GM23338 (cell line): ENCODE results near the gene SEMA4D. TPM values are rescaled to one million over a fixed set of nuclear protein-coding genes. Genes with fewer than 3 reads are reported as not detected.

Source experiments
- ATAC-seq: fragments of 200-7000 bp; cut with Tn5 transposase; 3 replicates; pipeline ENCODE4 v1.9.1; 2020
- DNase-seq: peaks from one replicate; pipeline ENCODE4 v3.0.0-alpha.2; 2015; ENCODE audit warnings: low spot score
- H2AFZ ChIP-seq: fragments of 200-600 bp; sonication (generic); 2 replicates; pipeline ENCODE4 v1.8.0; 2016; ENCODE audit warnings: antibody characterized with exemption, mild to moderate bottlenecking, moderate library complexity
- H3F3A ChIP-seq: fragments of 200-600 bp; sonication (generic); replicated peaks from 2 replicates; pipeline ENCODE4 v1.8.0; 2017; ENCODE audit warnings: antibody characterized with exemption, mixed run types, low read depth
- H3K27ac ChIP-seq: fragments of 200-600 bp; sonication (generic); 2 replicates; pipeline ENCODE4 v1.6.1; 2016; ENCODE audit warnings: low read depth
- H3K27me3 ChIP-seq: fragments of 200-600 bp; sonication (generic); 2 replicates; pipeline ENCODE4 v1.8.0; 2016; ENCODE audit warnings: mild to moderate bottlenecking, mixed run types, moderate library complexity; ENCODE audit not compliant: insufficient read depth
- H3K36me3 ChIP-seq: fragments of 200-600 bp; sonication (generic); 2 replicates; pipeline ENCODE4 v1.8.0; 2016; ENCODE audit warnings: mild to moderate bottlenecking; ENCODE audit not compliant: insufficient read depth
- H3K4me1 ChIP-seq: fragments of 200-600 bp; sonication (generic); 2 replicates; pipeline ENCODE4 v1.8.0; 2016; ENCODE audit warnings: mild to moderate bottlenecking, moderate library complexity; ENCODE audit not compliant: insufficient read depth
- H3K4me2 ChIP-seq: fragments of 200-600 bp; sonication (generic); 2 replicates; pipeline ENCODE4 v1.7.1; 2017; ENCODE audit warnings: mixed run types
- H3K4me3 ChIP-seq: fragments of 200-600 bp; sonication (generic); 2 replicates; pipeline ENCODE4 v1.6.1; 2016; ENCODE audit warnings: mixed run types
- H3K79me2 ChIP-seq: fragments of 200-600 bp; sonication (generic); replicated peaks from 2 replicates; pipeline ENCODE4 v1.8.0; 2017; ENCODE audit warnings: mild to moderate bottlenecking; ENCODE audit not compliant: insufficient read depth
- H3K9me2 ChIP-seq: fragments of 200-600 bp; sonication (generic); 2 replicates; pipeline ENCODE4 v1.8.0; 2017; ENCODE audit not compliant: insufficient read depth
- H4K20me1 ChIP-seq: fragments of 200-600 bp; sonication (generic); replicated peaks from 2 replicates; pipeline ENCODE4 v1.8.0; 2017; ENCODE audit warnings: mild to moderate bottlenecking; ENCODE audit not compliant: insufficient read depth
- H3K27ac Mint-ChIP-seq: 2 replicates; pipeline ENCODE4 v1.8.0; 2020; ENCODE audit warnings: inconsistent platforms, mild to moderate bottlenecking, moderate library complexity, mixed read lengths
- H3K27me3 Mint-ChIP-seq: 3 replicates; pipeline ENCODE4 v1.8.0; 2022; ENCODE audit warnings: low read depth, mild to moderate bottlenecking, moderate library complexity, mixed read lengths, inconsistent platforms; ENCODE audit not compliant: insufficient read depth, poor library complexity
- H3K36me3 Mint-ChIP-seq: 3 replicates; pipeline ENCODE4 v1.8.0; 2021; ENCODE audit warnings: low read depth, mild to moderate bottlenecking, inconsistent platforms, moderate library complexity, mixed read lengths
- H3K4me1 Mint-ChIP-seq: 3 replicates; pipeline ENCODE4 v1.8.0; 2020; ENCODE audit warnings: mild to moderate bottlenecking, inconsistent platforms, mixed read lengths
- H3K4me3 Mint-ChIP-seq: 3 replicates; pipeline ENCODE4 v1.8.0; 2021; ENCODE audit warnings: moderate library complexity, mild to moderate bottlenecking, inconsistent platforms, mixed read lengths
- H3K9me3 Mint-ChIP-seq: 3 replicates; pipeline ENCODE4 v1.8.0; 2020; ENCODE audit warnings: moderate library complexity, mild to moderate bottlenecking, inconsistent platforms, mixed read lengths
- CREB1 ChIP-seq: fragments of 250-450 bp; sonication (Bioruptor Pico); IDR thresholded peaks from 2 replicates; pipeline ENCODE4 v1.5.0; 2020; ENCODE audit warnings: low read depth, mild to moderate bottlenecking, moderate library complexity
- EZH2 ChIP-seq: fragments of 200-600 bp; sonication (generic); IDR thresholded peaks from one replicate; pipeline ENCODE4 v1.8.0; 2017; ENCODE audit warnings: antibody characterized with exemption, mild to moderate bottlenecking, low read depth; ENCODE audit not compliant: unreplicated experiment
- EZH2phosphoT487 ChIP-seq: fragments of 200-600 bp; sonication (generic); IDR thresholded peaks from one replicate; pipeline ENCODE4 v1.8.1; 2018; ENCODE audit warnings: antibody characterized with exemption; ENCODE audit not compliant: unreplicated experiment
- JUNB ChIP-seq: IDR thresholded peaks from one replicate; pipeline ENCODE4 v1.6.1; 2016; ENCODE audit warnings: antibody characterized with exemption; ENCODE audit not compliant: unreplicated experiment
- POLR2AphosphoS5 ChIP-seq: IDR thresholded peaks from 2 replicates; pipeline ENCODE4 v1.6.1; 2016; ENCODE audit warnings: antibody characterized with exemption, low read depth
- STAT1 ChIP-seq: IDR thresholded peaks from one replicate; pipeline ENCODE4 v1.6.1; 2016; ENCODE audit warnings: antibody characterized with exemption; ENCODE audit not compliant: unreplicated experiment
- ZNF331 ChIP-seq: fragments of 250-450 bp; sonication (Bioruptor Pico); IDR thresholded peaks from 2 replicates; pipeline ENCODE4 v1.5.0; 2020; ENCODE audit warnings: low read depth, mild to moderate bottlenecking, moderate library complexity
- polyA plus RNA-seq: library from polyadenylated mRNA; unstranded; fragments of >200 nt; fragmentation: Nextera tagmentation; extraction: Ambion mirVana; gene quantifications from 2 replicates; pipeline ENCODE4 v1.2.1, GENCODE V29; 2016
- total RNA-seq: library from RNA; depleted of rRNA; stranded (reverse); fragments of >200 nt; shearing (Covaris generic); gene quantifications from 2 replicates; pipeline ENCODE4 v1.2.3, GENCODE V29; 2014
- TF ChIP-seq, protein P1 (sequence below): IDR thresholded peaks from one replicate; pipeline ENCODE4 v1.6.1; 2018; ENCODE audit warnings: antibody characterized with exemption; ENCODE audit not compliant: unreplicated experiment
- TF ChIP-seq, protein P2 (sequence below): fragments of 250-450 bp; sonication (Bioruptor Pico); IDR thresholded peaks from 2 replicates; pipeline ENCODE4 v1.5.0; 2020; ENCODE audit warnings: mild to moderate bottlenecking, moderate library complexity
- TF ChIP-seq, protein P3 (sequence below): IDR thresholded peaks from 2 replicates; pipeline ENCODE4 v1.6.1; 2016; ENCODE audit warnings: antibody characterized with exemption

Gene SEMA4D
- total and polyA plus RNA-seq, 2 experiments from 2014 or later = 19.3 to 63.0 TPM

- TF ChIP-seq, protein P1, sequence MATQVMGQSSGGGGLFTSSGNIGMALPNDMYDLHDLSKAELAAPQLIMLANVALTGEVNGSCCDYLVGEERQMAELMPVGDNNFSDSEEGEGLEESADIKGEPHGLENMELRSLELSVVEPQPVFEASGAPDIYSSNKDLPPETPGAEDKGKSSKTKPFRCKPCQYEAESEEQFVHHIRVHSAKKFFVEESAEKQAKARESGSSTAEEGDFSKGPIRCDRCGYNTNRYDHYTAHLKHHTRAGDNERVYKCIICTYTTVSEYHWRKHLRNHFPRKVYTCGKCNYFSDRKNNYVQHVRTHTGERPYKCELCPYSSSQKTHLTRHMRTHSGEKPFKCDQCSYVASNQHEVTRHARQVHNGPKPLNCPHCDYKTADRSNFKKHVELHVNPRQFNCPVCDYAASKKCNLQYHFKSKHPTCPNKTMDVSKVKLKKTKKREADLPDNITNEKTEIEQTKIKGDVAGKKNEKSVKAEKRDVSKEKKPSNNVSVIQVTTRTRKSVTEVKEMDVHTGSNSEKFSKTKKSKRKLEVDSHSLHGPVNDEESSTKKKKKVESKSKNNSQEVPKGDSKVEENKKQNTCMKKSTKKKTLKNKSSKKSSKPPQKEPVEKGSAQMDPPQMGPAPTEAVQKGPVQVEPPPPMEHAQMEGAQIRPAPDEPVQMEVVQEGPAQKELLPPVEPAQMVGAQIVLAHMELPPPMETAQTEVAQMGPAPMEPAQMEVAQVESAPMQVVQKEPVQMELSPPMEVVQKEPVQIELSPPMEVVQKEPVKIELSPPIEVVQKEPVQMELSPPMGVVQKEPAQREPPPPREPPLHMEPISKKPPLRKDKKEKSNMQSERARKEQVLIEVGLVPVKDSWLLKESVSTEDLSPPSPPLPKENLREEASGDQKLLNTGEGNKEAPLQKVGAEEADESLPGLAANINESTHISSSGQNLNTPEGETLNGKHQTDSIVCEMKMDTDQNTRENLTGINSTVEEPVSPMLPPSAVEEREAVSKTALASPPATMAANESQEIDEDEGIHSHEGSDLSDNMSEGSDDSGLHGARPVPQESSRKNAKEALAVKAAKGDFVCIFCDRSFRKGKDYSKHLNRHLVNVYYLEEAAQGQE = no peak
- no peak for TF ChIP-seq EZH2phosphoT487
Observed at GRCh38 chr9:89365532-89365912, 132.4 kb downstream of the SEMA4D start (continued).

DNA sequence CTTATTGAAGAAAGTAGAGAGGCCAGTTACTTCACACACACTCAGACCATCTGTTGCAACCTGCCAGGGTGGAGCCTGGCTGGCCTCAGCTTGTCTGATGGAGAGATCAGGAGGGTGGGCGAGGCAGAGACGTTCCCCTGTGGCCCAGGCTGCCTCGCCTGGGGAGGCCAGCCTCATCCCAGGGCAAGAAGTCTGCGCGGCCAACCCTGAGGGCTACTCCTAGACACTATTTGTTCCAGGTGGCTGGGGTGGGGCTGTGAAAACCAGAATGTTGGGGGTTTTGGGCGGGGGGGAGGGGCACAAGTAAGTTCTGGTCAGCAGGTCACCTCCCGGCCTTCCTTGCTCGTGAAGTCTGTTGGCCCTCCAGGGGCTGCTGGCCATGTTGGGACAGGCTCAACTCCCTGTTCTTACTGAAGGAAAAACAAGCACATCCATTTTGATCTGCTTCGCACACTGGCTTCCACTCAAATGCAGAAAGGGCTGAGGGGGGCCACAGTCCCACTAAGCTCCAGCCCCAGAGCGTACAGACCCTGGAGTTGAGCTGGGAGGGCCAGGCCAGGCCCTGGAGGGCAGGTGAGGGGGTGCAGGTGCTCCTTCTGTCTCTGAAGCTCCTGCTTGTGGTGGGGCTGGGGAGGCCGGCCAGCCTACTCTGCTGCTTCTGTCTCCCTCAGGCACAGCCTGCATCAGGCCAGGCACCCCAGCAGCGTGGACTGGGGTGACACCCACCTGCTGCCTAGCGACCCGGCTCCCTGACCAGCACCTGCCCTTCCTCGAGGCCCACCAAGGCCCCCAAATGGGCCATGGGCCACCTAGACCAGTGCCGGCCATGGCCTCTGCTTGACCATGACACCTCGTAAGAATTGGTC, 133.0 kb downstream of the SEMA4D start:
- H3K9me2 ChIP-seq = no peaks in the 10 kb centered on the region
- H3K27me3 Mint-ChIP-seq = peaks cover 5% of the 10 kb centered on the region
- no peaks in the 10 kb centered on the region for H3K4me1 Mint-ChIP-seq
- no peaks in the 10 kb centered on the region for H3K4me1 ChIP-seq
- H3F3A ChIP-seq = no peaks in the 10 kb centered on the region
- no peak overlapping the region for H3K4me2 ChIP-seq
- no peaks in the 10 kb centered on the region for H3K27me3 ChIP-seq
- H4K20me1 ChIP-seq = 0 out of 2 replicates have a peak, but pooled peaks cover 6% of the 10 kb centered on the region
- no peak overlapping the region for H2AFZ ChIP-seq
- H3K36me3 Mint-ChIP-seq = peaks cover 24% of the 10 kb centered on the region
- ATAC-seq = peak; percentile 26
- H3K4me3 Mint-ChIP-seq = no peak overlapping the region
- no peaks in the 10 kb centered on the region for H3K9me3 Mint-ChIP-seq
- no peaks in the 10 kb centered on the region for H3K79me2 ChIP-seq
- no peak overlapping the region for H3K4me3 ChIP-seq
- peak overlapping the region; percentile 42; the same call in 1 of the 2 replicates for H3K27ac Mint-ChIP-seq
- no peak for DNase-seq
- H3K27ac ChIP-seq = no peak overlapping the region
- peaks cover 14% of the 10 kb centered on the region; the same call in 1 of the 2 replicates for H3K36me3 ChIP-seq
- no peak for TF ChIP-seq STAT1
- no peak for TF ChIP-seq ZNF331
- no peak for TF ChIP-seq JUNB
- TF ChIP-seq CREB1 (CRISPR knock-in tag) = no peak
- TF ChIP-seq EZH2phosphoT487 = no peak
- TF ChIP-seq, protein P2, sequence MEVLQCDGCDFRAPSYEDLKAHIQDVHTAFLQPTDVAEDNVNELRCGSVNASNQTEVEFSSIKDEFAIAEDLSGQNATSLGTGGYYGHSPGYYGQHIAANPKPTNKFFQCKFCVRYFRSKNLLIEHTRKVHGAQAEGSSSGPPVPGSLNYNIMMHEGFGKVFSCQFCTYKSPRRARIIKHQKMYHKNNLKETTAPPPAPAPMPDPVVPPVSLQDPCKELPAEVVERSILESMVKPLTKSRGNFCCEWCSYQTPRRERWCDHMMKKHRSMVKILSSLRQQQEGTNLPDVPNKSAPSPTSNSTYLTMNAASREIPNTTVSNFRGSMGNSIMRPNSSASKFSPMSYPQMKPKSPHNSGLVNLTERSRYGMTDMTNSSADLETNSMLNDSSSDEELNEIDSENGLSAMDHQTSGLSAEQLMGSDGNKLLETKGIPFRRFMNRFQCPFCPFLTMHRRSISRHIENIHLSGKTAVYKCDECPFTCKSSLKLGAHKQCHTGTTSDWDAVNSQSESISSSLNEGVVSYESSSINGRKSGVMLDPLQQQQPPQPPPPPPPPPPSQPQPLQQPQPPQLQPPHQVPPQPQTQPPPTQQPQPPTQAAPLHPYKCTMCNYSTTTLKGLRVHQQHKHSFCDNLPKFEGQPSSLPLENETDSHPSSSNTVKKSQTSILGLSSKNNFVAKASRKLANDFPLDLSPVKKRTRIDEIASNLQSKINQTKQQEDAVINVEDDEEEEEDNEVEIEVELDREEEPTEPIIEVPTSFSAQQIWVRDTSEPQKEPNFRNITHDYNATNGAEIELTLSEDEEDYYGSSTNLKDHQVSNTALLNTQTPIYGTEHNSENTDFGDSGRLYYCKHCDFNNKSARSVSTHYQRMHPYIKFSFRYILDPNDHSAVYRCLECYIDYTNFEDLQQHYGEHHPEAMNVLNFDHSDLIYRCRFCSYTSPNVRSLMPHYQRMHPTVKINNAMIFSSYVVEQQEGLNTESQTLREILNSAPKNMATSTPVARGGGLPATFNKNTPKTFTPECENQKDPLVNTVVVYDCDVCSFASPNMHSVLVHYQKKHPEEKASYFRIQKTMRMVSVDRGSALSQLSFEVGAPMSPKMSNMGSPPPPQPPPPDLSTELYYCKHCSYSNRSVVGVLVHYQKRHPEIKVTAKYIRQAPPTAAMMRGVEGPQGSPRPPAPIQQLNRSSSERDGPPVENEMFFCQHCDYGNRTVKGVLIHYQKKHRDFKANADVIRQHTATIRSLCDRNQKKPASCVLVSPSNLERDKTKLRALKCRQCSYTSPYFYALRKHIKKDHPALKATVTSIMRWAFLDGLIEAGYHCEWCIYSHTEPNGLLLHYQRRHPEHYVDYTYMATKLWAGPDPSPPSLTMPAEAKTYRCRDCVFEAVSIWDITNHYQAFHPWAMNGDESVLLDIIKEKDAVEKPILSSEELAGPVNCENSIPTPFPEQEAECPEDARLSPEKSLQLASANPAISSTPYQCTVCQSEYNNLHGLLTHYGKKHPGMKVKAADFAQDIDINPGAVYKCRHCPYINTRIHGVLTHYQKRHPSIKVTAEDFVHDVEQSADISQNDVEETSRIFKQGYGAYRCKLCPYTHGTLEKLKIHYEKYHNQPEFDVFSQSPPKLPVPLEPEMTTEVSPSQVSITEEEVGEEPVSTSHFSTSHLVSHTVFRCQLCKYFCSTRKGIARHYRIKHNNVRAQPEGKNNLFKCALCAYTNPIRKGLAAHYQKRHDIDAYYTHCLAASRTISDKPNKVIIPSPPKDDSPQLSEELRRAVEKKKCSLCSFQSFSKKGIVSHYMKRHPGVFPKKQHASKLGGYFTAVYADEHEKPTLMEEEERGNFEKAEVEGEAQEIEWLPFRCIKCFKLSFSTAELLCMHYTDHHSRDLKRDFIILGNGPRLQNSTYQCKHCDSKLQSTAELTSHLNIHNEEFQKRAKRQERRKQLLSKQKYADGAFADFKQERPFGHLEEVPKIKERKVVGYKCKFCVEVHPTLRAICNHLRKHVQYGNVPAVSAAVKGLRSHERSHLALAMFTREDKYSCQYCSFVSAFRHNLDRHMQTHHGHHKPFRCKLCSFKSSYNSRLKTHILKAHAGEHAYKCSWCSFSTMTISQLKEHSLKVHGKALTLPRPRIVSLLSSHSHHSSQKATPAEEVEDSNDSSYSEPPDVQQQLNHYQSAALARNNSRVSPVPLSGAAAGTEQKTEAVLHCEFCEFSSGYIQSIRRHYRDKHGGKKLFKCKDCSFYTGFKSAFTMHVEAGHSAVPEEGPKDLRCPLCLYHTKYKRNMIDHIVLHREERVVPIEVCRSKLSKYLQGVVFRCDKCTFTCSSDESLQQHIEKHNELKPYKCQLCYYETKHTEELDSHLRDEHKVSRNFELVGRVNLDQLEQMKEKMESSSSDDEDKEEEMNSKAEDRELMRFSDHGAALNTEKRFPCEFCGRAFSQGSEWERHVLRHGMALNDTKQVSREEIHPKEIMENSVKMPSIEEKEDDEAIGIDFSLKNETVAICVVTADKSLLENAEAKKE = no peak
- TF ChIP-seq POLR2AphosphoS5 = no peak
- TF ChIP-seq EZH2 = no peak
- TF ChIP-seq, protein P3, sequence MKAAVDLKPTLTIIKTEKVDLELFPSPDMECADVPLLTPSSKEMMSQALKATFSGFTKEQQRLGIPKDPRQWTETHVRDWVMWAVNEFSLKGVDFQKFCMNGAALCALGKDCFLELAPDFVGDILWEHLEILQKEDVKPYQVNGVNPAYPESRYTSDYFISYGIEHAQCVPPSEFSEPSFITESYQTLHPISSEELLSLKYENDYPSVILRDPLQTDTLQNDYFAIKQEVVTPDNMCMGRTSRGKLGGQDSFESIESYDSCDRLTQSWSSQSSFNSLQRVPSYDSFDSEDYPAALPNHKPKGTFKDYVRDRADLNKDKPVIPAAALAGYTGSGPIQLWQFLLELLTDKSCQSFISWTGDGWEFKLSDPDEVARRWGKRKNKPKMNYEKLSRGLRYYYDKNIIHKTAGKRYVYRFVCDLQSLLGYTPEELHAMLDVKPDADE = no peak
